Measurements from ENCODE around the gene CHTF8. TPM values are rescaled to one million over a fixed set of nuclear protein-coding genes. Genes with fewer than 3 reads are reported as not detected.
"Not testable (repeated sequence)": the region's sequence is repeated elsewhere in the genome, so short reads cannot be mapped to it uniquely, and the experiment has no call there.

Gene CHTF8
- total and polyA plus RNA-seq, 10 donors: 46.9 to 125 (median 88.5) TPM

- Histone ChIP-seq H3K9me3 (no peaks in the 10 kb centered on the region), H3K36me3 (peaks cover 0 to 35% (median 6%) of the 10 kb centered on the region in 6 donors), H3K4me1 (peaks cover 26 to 92% (median 43%) of the 10 kb centered on the region in 6 donors), H3K27ac (no peak overlapping the region), H3K4me3 (no peak overlapping the region), H3K27me3 (replicated peaks in 1 of 7) (no peaks in the 10 kb centered on the region)
- TF ChIP-seq POLR2A (IDR thresholded peaks at IDR 0.05): no peak
- no peak for DNase-seq
- 87 to 92% (median 91%) methylated on average over 12 of the region's 12 CpGs for WGBS, 5 donors
- intact Hi-C loops (cut with DNase I; ENCODE audit: low total_unique reads): loop anchor here (10.0 kb wide), 1 partner anchor 423 kb away; no protein-coding TSS in a partner anchor
Observed at GRCh38 chr16:69127966-69128510, 4.3 kb downstream of the CHTF8 start.

- not testable (repeated sequence) for H3K9me3 ChIP-seq; H3K27ac ChIP-seq; H3K4me3 ChIP-seq; H3K27me3 ChIP-seq (replicated peaks in 1 of 7)
- peak; percentile 25 for DNase-seq
- intact Hi-C loops (cut with DNase I; ENCODE audit: low total_unique reads): loop anchor here (10.0 kb wide), 1 partner anchor 422 kb away; no protein-coding TSS in a partner anchor
- 94 to 98% (median 95%) methylated on average over 10 of the region's 10 CpGs for WGBS, 5 donors
- peaks cover 25 to 89% (median 40%) of the 10 kb centered on the region in 6 donors for H3K4me1 ChIP-seq
- H3K36me3 ChIP-seq: peaks cover 0 to 37% (median 6%) of the 10 kb centered on the region in 6 donors
Observed at GRCh38 chr16:69126801-69127200, 5.6 kb downstream of the CHTF8 start.

- intact Hi-C loops (cut with DNase I; ENCODE audit: low total_unique reads): loop anchor here (10.0 kb wide), 1 partner anchor 421 kb away; no protein-coding TSS in a partner anchor
- DNase-seq: no peak
Observed at GRCh38 chr16:69126221-69126620, 6.2 kb downstream of the CHTF8 start.

GRCh38 chr16:69124961-69125360 lies 7.4 kb downstream of the CHTF8 start:
- H3K27me3 ChIP-seq (replicated peaks in 1 of 7); H3K9me3 ChIP-seq; H3K27ac ChIP-seq; H3K4me3 ChIP-seq: not testable (repeated sequence)
- 95 to 96% (median 96%) methylated on average over 14 of the region's 14 CpGs for whole genome bisulfite sequencing, 5 donors
- H3K4me1 ChIP-seq: peaks cover 14 to 71% (median 24%) of the 10 kb centered on the region in 6 donors
- intact Hi-C loops (cut with DNase I; ENCODE audit: low total_unique reads): loop anchor here (10.0 kb wide), 1 partner anchor 420 kb away; no protein-coding TSS in a partner anchor
- H3K36me3 ChIP-seq: peaks cover 4 to 56% (median 19%) of the 10 kb centered on the region in 6 donors
- DNase-seq: peak; percentile 17

More at GRCh38 chr16:69126221-69126620, 6.2 kb downstream of the CHTF8 start:
- H3K4me3 ChIP-seq: no peak overlapping the region
- WGBS, 5 donors: 67 to 77% (median 67%) methylated on average over 3 of the region's 3 CpGs
- H3K9me3 ChIP-seq: no peaks in the 10 kb centered on the region
- peaks cover 25 to 83% (median 36%) of the 10 kb centered on the region in 6 donors for H3K4me1 ChIP-seq
- no peaks in the 10 kb centered on the region for H3K27me3 ChIP-seq (replicated peaks in 1 of 7)
- peaks cover 0 to 43% (median 7%) of the 10 kb centered on the region in 6 donors for H3K36me3 ChIP-seq
- peak overlapping the region in 1 of 8 donors; percentile 10 for H3K27ac ChIP-seq
- TF ChIP-seq POLR2AphosphoS5 (IDR thresholded peaks at IDR 0.05): no peak
- no peak for TF ChIP-seq POLR2A (IDR thresholded peaks at IDR 0.05)
- TF ChIP-seq CTCF (IDR thresholded peaks at IDR 0.05 in 8 of 11, conservative IDR thresholded peaks at IDR 0.05 in 3 of 11): no peak

- peaks cover 9 to 70% (median 19%) of the 10 kb centered on the region in 6 donors for H3K4me1 ChIP-seq
- not testable (repeated sequence) for H3K4me3 ChIP-seq; H3K9me3 ChIP-seq; H3K27me3 ChIP-seq (replicated peaks in 1 of 7); H3K27ac ChIP-seq
- H3K36me3 ChIP-seq: peaks cover 4 to 61% (median 25%) of the 10 kb centered on the region in 6 donors
- peak; percentile 46 for DNase-seq
- intact Hi-C loops (cut with DNase I; ENCODE audit: low total_unique reads): loop anchor here (10.0 kb wide), 1 partner anchor 420 kb away; no protein-coding TSS in a partner anchor
- WGBS, 5 donors: 84 to 94% (median 92%) methylated on average over 8 of the region's 8 CpGs
Observed at GRCh38 chr16:69124406-69124805, 8.0 kb downstream of the CHTF8 start.

GRCh38 chr16:69123910-69124309 lies 8.5 kb downstream of the CHTF8 start:
- Histone ChIP-seq H3K9me3 (no peaks in the 10 kb centered on the region), H3K4me1 (peaks cover 7 to 68% (median 17%) of the 10 kb centered on the region in 6 donors), H3K27ac (no peak overlapping the region), H3K4me3 (no peak overlapping the region), H3K27me3 (replicated peaks in 1 of 7) (no peaks in the 10 kb centered on the region), H3K36me3 (peaks cover 4 to 63% (median 30%) of the 10 kb centered on the region in 6 donors)
- TF ChIP-seq CTCF (IDR thresholded peaks at IDR 0.05 in 8 of 11, conservative IDR thresholded peaks at IDR 0.05 in 3 of 11) (peak; percentile 50 to 78 (median 68)), POLR2AphosphoS5 (IDR thresholded peaks at IDR 0.05) (no peak), POLR2A (IDR thresholded peaks at IDR 0.05) (no peak)
- intact Hi-C loops (cut with DNase I; ENCODE audit: low total_unique reads): loop anchor here (10.0 kb wide), 1 partner anchor 419 kb away; no protein-coding TSS in a partner anchor
- peak; percentile 20 for DNase-seq
- WGBS, 5 donors: 85 to 87% (median 85%) methylated on average over 3 of the region's 3 CpGs
